Mucosa of rectum (tissue), 2 donors: ENCODE measurements around the gene ICE2.

Experiments
- H3K27ac ChIP-seq, 2 donors: one replicate each; pipeline ENCODE4 v1.7.0; 2013; ENCODE audit warnings: inconsistent platforms in 2 of 2, low read depth in 2 of 2, low read length in 2 of 2
- H3K27me3 ChIP-seq, 2 donors: one replicate each; pipeline ENCODE4 v1.7.0; 2013; ENCODE audit warnings: low read length in 2 of 2; ENCODE audit not compliant: control insufficient read depth in 2 of 2, insufficient read depth in 2 of 2
- H3K36me3 ChIP-seq, 2 donors: one replicate each; pipeline ENCODE4 v1.7.0; 2013; ENCODE audit warnings: low read length in 2 of 2; ENCODE audit not compliant: control insufficient read depth in 2 of 2, insufficient read depth in 2 of 2
- H3K4me1 ChIP-seq, 2 donors: one replicate each; pipeline ENCODE4 v1.7.0; 2013; ENCODE audit warnings: low read length in 2 of 2, mild to moderate bottlenecking in 1 of 2; ENCODE audit not compliant: control insufficient read depth in 2 of 2, insufficient read depth in 2 of 2
- H3K4me3 ChIP-seq, 2 donors: one replicate each; pipeline ENCODE4 v1.7.0; 2013; ENCODE audit warnings: low read length in 2 of 2
- H3K9ac ChIP-seq, 2 donors: one replicate each; pipeline ENCODE4 v1.7.0; 2013; ENCODE audit warnings: low read length in 2 of 2, low read depth in 1 of 2, mild to moderate bottlenecking in 1 of 2
- H3K9me3 ChIP-seq, 2 donors: one replicate each; pipeline ENCODE4 v1.7.0; 2013; ENCODE audit warnings: low read length in 2 of 2; ENCODE audit not compliant: control insufficient read depth in 2 of 2
- donor health status: healthy.
- donor health status: Normal muscosa, but diverticular disease.

Gene ICE2

DNA sequence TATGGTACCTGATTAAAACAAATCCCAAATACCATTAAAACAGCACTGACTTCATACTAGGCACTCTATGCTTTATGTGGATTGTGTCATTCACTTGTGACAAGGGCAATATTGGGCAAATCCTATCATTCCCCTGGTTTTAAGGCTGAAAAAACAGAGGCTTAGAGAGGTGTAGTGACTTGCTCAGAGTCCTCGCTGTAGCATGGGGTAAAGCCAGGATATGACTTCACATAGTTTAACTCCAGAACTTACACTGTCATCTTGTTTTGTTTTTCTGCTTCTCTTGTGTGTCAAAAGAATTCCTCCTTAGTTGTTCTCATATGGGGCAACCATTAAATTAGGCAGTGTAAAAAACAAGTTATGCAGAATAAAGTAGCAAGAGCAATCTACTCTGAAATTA lies 40.3 kb upstream of the ICE2 start:
- no peak overlapping the region for H3K27ac ChIP-seq
- no peaks in the 10 kb centered on the region for H3K4me1 ChIP-seq
- H3K9ac ChIP-seq = no peak overlapping the region
- no peaks in the 10 kb centered on the region for H3K36me3 ChIP-seq
- H3K9me3 ChIP-seq = no peaks in the 10 kb centered on the region
- no peaks in the 10 kb centered on the region for H3K27me3 ChIP-seq
- no peak overlapping the region for H3K4me3 ChIP-seq

DNA sequence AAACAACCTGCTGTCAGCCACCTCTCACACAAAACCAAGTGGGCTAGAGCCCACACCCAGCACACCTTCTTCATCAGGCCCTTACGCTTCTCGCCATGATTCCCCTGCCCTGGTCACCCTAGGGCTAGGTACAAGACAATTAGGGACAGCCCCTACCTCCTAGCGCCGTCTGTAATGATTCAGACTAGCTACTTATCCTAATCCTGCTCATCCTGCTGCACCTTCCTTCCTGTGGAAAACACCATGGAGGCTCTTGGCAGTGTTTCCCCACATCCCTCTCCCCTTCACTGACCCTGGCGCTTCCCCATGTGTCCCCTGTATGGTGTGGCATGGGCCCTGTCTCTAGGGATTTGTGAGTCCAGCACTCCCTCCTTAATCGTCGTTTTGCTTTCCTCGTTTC lies 39.6 kb upstream of the ICE2 start:
- H3K9me3 ChIP-seq = no peaks in the 10 kb centered on the region
- H3K27me3 ChIP-seq = no peaks in the 10 kb centered on the region
- H3K4me3 ChIP-seq = no peak overlapping the region
- no peak overlapping the region for H3K27ac ChIP-seq
- no peaks in the 10 kb centered on the region for H3K4me1 ChIP-seq
- no peak overlapping the region for H3K9ac ChIP-seq
- no peaks in the 10 kb centered on the region for H3K36me3 ChIP-seq

DNA sequence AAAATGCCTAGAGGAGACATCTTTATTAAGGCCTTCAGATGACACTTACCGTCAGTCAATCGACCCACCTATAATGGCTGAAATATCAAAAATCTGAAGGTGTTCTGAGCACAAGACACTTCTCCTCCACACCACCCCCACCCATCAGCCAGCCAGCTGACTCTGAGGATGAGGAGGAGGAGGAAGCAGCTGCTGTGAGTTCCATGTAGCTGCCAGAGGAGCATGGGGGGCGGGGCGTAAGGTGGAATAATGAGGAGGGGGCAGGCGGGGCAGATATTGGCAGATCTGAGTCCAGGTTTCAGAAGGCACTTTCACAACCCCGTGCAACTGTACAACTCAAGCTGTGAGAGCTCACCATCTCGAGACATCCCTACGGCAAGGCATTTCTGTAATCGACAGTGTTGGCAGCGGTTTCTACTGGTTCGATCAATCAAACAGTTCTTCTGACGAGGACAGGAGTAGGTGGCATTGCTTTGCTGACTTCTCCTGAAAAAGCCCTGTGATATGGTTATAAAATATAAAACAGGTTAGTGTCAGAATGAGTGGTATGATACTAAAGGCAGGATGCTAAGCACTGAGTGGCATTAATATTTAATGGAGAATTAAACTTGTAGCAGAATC lies 35.4 kb upstream of the ICE2 start:
- Histone ChIP-seq H3K27me3 (no peaks in the 10 kb centered on the region), H3K9ac (no peak overlapping the region), H3K27ac (no peak overlapping the region), H3K4me3 (no peak overlapping the region), H3K9me3 (no peaks in the 10 kb centered on the region), H3K4me1 (no peaks in the 10 kb centered on the region), H3K36me3 (peaks cover 5 to 6% of the 10 kb centered on the region in 2 donors)

DNA sequence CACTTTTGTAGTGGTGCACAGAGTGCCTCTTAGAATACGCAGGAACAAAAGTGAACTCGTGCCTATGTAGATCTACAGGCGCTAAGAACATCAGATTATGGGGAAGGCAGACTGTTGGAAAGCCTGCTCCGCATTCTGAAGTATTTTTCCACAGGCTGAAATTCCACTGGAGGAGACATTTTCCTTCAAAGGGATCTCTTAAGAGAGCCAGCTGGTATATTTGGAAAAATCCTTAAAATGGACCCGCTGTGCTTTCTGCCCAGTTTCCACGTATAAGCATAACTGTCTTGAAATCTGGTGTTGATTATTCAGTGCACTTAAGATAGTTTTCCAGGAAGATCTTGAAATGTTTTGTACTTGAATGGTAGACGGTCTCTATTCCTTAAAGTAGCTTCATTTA lies 34.7 kb upstream of the ICE2 start:
- Histone ChIP-seq H3K4me3 (no peak overlapping the region), H3K4me1 (no peaks in the 10 kb centered on the region), H3K9ac (no peak overlapping the region), H3K36me3 (peaks cover 5 to 6% of the 10 kb centered on the region in 2 donors), H3K27me3 (no peaks in the 10 kb centered on the region), H3K9me3 (no peaks in the 10 kb centered on the region), H3K27ac (no peak overlapping the region)

DNA sequence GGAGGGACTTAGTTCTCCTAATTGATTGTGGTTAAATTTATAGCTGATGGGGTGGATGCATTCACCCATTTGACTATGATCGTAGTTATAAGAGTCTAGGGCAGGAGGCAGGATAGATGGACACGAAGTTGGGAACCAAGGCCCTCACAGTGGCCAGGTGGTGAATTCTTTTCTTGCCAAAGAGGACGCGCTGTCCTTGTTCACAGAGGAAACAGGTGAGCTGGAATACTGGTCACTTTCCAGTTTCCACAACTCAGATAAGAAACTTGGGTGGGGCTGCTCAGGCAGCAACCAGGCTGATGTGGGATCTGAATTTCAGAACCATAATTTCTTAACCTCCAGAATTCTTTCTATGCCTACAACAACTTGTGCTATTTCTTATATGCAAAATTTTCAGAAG lies 34.0 kb upstream of the ICE2 start:
- Histone ChIP-seq H3K4me1 (peaks cover 2 to 4% of the 10 kb centered on the region in 2 donors), H3K36me3 (peaks cover 5 to 6% of the 10 kb centered on the region in 2 donors), H3K9me3 (no peaks in the 10 kb centered on the region), H3K9ac (no peak overlapping the region), H3K4me3 (no peak overlapping the region), H3K27me3 (no peaks in the 10 kb centered on the region), H3K27ac (no peak overlapping the region)

DNA sequence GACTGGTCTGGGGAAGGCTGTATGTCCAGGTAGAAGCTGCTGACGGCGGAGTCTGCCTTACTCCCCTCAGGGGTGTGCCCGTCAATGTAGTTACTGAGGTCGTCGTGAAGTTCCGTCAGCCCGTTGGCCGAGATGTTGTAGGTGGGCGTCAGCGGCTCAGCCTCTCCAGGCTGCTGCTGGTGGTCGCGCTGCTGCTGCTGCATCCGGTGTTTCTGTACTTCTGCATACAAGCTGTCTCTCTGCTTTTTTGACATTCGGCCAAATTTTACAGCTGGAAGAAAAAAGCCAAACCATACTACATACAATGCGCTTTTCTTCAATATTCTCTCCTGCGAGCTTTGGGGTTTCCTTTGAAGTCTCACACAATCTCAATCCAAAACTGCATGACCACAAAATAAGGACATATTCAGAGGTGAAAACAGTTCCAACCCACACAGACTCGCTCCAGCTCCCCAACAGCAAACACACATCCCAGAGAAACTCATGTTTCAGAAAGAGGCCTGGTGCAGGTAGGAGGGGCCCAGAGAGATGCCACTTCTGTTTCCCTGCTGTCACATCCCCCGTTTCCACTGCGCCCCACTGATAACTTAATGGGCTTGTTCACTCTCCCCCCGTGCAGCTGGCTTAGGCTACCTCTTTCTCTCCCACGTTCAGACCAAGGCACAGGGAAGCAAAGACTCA lies 32.5 kb upstream of the ICE2 start:
- H3K9me3 ChIP-seq = no peaks in the 10 kb centered on the region
- H3K4me3 ChIP-seq = no peak overlapping the region
- no peak overlapping the region for H3K27ac ChIP-seq

DNA sequence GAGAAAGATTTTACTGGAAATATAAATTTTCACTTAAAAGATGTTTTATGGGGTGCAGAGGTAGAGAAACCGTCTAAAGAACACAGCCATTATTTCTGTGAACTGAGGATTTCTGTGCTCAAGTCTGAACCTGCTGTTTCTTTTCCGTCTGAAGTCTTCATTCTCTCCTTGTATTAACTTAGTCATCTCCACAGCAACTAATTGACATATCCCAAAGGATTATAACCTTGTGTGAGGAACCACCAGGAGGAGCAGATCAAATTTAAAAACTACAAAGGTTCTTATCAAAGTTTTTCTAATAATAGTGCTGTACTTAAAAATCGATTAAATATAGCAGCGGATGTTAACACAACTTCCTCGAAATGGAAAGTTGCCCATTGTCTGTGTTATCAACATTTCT lies 31.1 kb upstream of the ICE2 start:
- H3K27ac ChIP-seq = no peak overlapping the region
- peaks cover 3 to 4% of the 10 kb centered on the region in 2 donors for H3K4me1 ChIP-seq
- no peak overlapping the region for H3K9ac ChIP-seq
- no peaks in the 10 kb centered on the region for H3K27me3 ChIP-seq
- no peak overlapping the region for H3K4me3 ChIP-seq
- H3K9me3 ChIP-seq = no peaks in the 10 kb centered on the region
- H3K36me3 ChIP-seq = peaks cover 5 to 6% of the 10 kb centered on the region in 2 donors

More for the DNA sequence above, 32.5 kb upstream of the ICE2 start:
- Histone ChIP-seq H3K4me1 (peaks cover 3 to 4% of the 10 kb centered on the region in 2 donors), H3K36me3 (peaks cover 5 to 6% of the 10 kb centered on the region in 2 donors), H3K27me3 (no peaks in the 10 kb centered on the region), H3K9ac (no peak overlapping the region)

DNA sequence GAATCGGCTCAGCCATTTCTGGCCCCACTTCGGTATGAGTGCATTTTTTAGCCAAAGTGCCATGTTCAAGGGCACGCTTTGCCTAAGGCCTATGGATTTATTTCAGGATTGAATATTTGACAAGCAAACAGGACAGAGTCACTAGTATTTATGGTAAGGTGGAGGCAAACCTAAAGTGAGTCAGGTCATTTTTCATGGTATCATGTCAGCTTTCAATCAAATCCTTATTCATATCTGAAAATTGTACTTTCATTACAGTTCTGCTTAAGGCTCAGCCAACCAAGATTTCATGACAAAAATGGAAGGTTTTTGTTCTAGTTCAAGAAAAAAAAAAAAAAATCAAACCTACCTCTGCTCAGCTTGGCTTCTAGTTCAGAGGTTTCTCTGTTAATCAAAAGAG lies 30.5 kb upstream of the ICE2 start:
- Histone ChIP-seq H3K4me1 (peaks cover 3 to 4% of the 10 kb centered on the region in 2 donors), H3K9me3 (no peaks in the 10 kb centered on the region), H3K27me3 (no peaks in the 10 kb centered on the region), H3K27ac (no peak overlapping the region), H3K36me3 (peaks cover 5 to 9% of the 10 kb centered on the region in 2 donors), H3K4me3 (no peak overlapping the region), H3K9ac (no peak overlapping the region)

DNA sequence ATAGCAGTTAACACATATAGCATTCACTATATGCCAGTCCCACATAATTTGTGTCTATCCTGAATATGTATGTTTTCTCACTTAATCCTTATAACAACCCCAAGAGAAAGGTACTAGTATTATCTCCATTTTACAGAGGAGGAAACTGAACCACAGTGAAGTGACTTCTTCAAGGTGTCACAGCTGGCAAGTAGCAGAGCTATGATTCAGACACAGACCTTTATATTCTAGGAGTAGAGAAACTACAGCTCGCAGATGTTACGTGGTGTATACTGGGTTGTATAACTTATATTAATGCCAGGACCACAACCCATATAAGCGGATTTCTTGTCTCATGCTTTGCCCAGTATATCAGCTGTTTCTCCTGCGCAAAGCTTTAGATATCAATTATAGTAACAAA lies 29.5 kb upstream of the ICE2 start:
- H3K9me3 ChIP-seq = no peaks in the 10 kb centered on the region
- H3K27me3 ChIP-seq = no peaks in the 10 kb centered on the region

DNA sequence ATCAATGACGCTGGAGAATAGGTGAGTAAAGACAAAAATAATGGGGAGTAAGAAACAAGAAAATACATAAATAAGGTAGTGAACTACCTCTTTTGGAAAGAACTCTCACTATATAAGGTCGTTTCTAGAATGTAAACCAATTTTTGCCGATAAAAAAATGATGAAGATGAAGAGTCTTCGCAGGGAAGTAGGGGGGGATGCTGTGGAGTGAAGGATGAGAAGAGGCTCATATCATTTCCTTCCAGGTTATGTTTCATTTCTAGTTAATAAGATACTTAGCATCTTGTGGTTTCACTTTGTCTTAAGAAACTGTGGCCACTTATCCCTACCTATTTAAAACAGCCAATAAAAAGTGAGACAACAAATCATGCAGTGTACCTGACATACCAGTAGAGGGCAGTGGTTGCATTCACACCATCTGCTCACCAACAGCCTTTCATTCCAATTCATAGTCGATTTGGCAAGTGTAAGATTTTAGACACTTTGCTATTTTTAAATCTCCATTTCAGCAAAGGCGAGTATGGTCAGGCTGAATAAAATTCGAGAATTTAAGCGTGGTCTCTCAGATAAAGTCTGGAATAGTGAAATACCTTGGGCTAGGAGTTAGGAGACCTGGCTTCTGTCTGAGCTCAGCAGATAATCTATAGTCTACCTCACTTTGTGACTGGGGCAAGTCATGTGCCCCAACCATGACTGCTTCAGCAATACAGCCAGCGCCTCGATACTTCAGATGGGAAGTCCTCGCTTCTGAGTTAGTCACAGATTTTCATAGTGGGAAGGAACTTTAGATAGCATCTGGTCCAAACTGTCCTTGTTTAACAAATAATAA lies 28.9 kb upstream of the ICE2 start:
- no peak overlapping the region for H3K27ac ChIP-seq
- H3K9me3 ChIP-seq = no peaks in the 10 kb centered on the region

More for the DNA sequence above, 29.5 kb upstream of the ICE2 start:
- Histone ChIP-seq H3K36me3 (peaks cover 5 to 10% of the 10 kb centered on the region in 2 donors), H3K9ac (no peak overlapping the region), H3K4me3 (no peak overlapping the region), H3K27ac (no peak overlapping the region), H3K4me1 (peaks cover 3 to 4% of the 10 kb centered on the region in 2 donors)

More for the DNA sequence above, 28.9 kb upstream of the ICE2 start:
- Histone ChIP-seq H3K36me3 (peaks cover 5 to 10% of the 10 kb centered on the region in 2 donors), H3K4me3 (no peak overlapping the region), H3K9ac (no peak overlapping the region), H3K4me1 (peaks cover 3 to 4% of the 10 kb centered on the region in 2 donors), H3K27me3 (no peaks in the 10 kb centered on the region)
